ENCODE results near the gene TMEM63C.

TMEM63C gene

GRCh38 chr14:77214216-77214615 is 32.6 kb downstream of the TMEM63C start:
- no peak overlapping the region for H3K27ac ChIP-seq (ENCODE audit: low read length)
- H3K9ac ChIP-seq (ENCODE audit: low read length) = no peak overlapping the region
- no peaks in the 10 kb centered on the region for H3K27me3 ChIP-seq (ENCODE audit: control insufficient read depth, insufficient read depth, low read length)
- H3K36me3 ChIP-seq (ENCODE audit: control insufficient read depth, low read depth, low read length) = no peaks in the 10 kb centered on the region
- H3K9me3 ChIP-seq (ENCODE audit: control insufficient read depth, low read depth, low read length) = no peaks in the 10 kb centered on the region
- no peak overlapping the region for H3K4me3 ChIP-seq (ENCODE audit: low read length)
- no peaks in the 10 kb centered on the region for H3K4me1 ChIP-seq (ENCODE audit: control insufficient read depth, low read depth, low read length)

- no peak overlapping the region for H3K9ac ChIP-seq (ENCODE audit: low read length)
- no peaks in the 10 kb centered on the region for H3K36me3 ChIP-seq (ENCODE audit: control insufficient read depth, low read depth, low read length)
- no peaks in the 10 kb centered on the region for H3K27me3 ChIP-seq (ENCODE audit: control insufficient read depth, insufficient read depth, low read length)
- no peak overlapping the region for H3K4me3 ChIP-seq (ENCODE audit: low read length)
- H3K27ac ChIP-seq (ENCODE audit: low read length) = no peak overlapping the region
- peaks cover 9% of the 10 kb centered on the region for H3K4me1 ChIP-seq (ENCODE audit: control insufficient read depth, low read depth, low read length)
- H3K9me3 ChIP-seq (ENCODE audit: control insufficient read depth, low read depth, low read length) = no peaks in the 10 kb centered on the region
Measured at GRCh38 chr14:77217551-77217950, 36.0 kb downstream of the TMEM63C start.

- Histone ChIP-seq H3K36me3 (ENCODE audit: control insufficient read depth, low read depth, low read length) (no peaks in the 10 kb centered on the region), H3K9me3 (ENCODE audit: control insufficient read depth, low read depth, low read length) (no peaks in the 10 kb centered on the region), H3K27ac (ENCODE audit: low read length) (no peak overlapping the region), H3K9ac (ENCODE audit: low read length) (no peak overlapping the region), H3K27me3 (ENCODE audit: control insufficient read depth, insufficient read depth, low read length) (no peaks in the 10 kb centered on the region), H3K4me3 (ENCODE audit: low read length) (no peak overlapping the region), H3K4me1 (ENCODE audit: control insufficient read depth, low read depth, low read length) (peaks cover 24% of the 10 kb centered on the region)
Measured at GRCh38 chr14:77219591-77219990, 38.0 kb downstream of the TMEM63C start.

- Histone ChIP-seq H3K27ac (ENCODE audit: low read length) (no peak overlapping the region), H3K36me3 (ENCODE audit: control insufficient read depth, low read depth, low read length) (no peaks in the 10 kb centered on the region), H3K4me3 (ENCODE audit: low read length) (no peak overlapping the region), H3K27me3 (ENCODE audit: control insufficient read depth, insufficient read depth, low read length) (no peaks in the 10 kb centered on the region), H3K4me1 (ENCODE audit: control insufficient read depth, low read depth, low read length) (peaks cover 28% of the 10 kb centered on the region), H3K9ac (ENCODE audit: low read length) (no peak overlapping the region), H3K9me3 (ENCODE audit: control insufficient read depth, low read depth, low read length) (no peaks in the 10 kb centered on the region)
Measured at GRCh38 chr14:77220246-77221017, 38.8 kb downstream of the TMEM63C start.

GRCh38 chr14:77221241-77221871 is 39.8 kb downstream of the TMEM63C start:
- no peaks in the 10 kb centered on the region for H3K27me3 ChIP-seq (ENCODE audit: control insufficient read depth, insufficient read depth, low read length)
- H3K36me3 ChIP-seq (ENCODE audit: control insufficient read depth, low read depth, low read length) = no peaks in the 10 kb centered on the region
- H3K27ac ChIP-seq (ENCODE audit: low read length) = no peak overlapping the region
- no peak overlapping the region for H3K4me3 ChIP-seq (ENCODE audit: low read length)
- H3K4me1 ChIP-seq (ENCODE audit: control insufficient read depth, low read depth, low read length) = peaks cover 28% of the 10 kb centered on the region
- no peaks in the 10 kb centered on the region for H3K9me3 ChIP-seq (ENCODE audit: control insufficient read depth, low read depth, low read length)
- no peak overlapping the region for H3K9ac ChIP-seq (ENCODE audit: low read length)

GRCh38 chr14:77222546-77223225 is 41.1 kb downstream of the TMEM63C start:
- Histone ChIP-seq H3K4me3 (ENCODE audit: low read length) (peak overlapping the region; percentile 8), H3K4me1 (ENCODE audit: control insufficient read depth, low read depth, low read length) (peaks cover 28% of the 10 kb centered on the region), H3K27ac (ENCODE audit: low read length) (no peak overlapping the region), H3K9ac (ENCODE audit: low read length) (no peak overlapping the region), H3K9me3 (ENCODE audit: control insufficient read depth, low read depth, low read length) (no peaks in the 10 kb centered on the region), H3K36me3 (ENCODE audit: control insufficient read depth, low read depth, low read length) (no peaks in the 10 kb centered on the region), H3K27me3 (ENCODE audit: control insufficient read depth, insufficient read depth, low read length) (no peaks in the 10 kb centered on the region)

GRCh38 chr14:77224212-77224611 is 42.6 kb downstream of the TMEM63C start:
- Histone ChIP-seq H3K36me3 (ENCODE audit: control insufficient read depth, low read depth, low read length) (no peaks in the 10 kb centered on the region), H3K4me3 (ENCODE audit: low read length) (no peak overlapping the region), H3K4me1 (ENCODE audit: control insufficient read depth, low read depth, low read length) (peaks cover 28% of the 10 kb centered on the region), H3K9me3 (ENCODE audit: control insufficient read depth, low read depth, low read length) (no peaks in the 10 kb centered on the region), H3K27ac (ENCODE audit: low read length) (no peak overlapping the region), H3K27me3 (ENCODE audit: control insufficient read depth, insufficient read depth, low read length) (no peaks in the 10 kb centered on the region), H3K9ac (ENCODE audit: low read length) (no peak overlapping the region)

GRCh38 chr14:77225254-77225653 is 43.7 kb downstream of the TMEM63C start:
- Histone ChIP-seq H3K27ac (ENCODE audit: low read length) (no peak overlapping the region), H3K4me3 (ENCODE audit: low read length) (no peak overlapping the region), H3K4me1 (ENCODE audit: control insufficient read depth, low read depth, low read length) (peaks cover 28% of the 10 kb centered on the region), H3K27me3 (ENCODE audit: control insufficient read depth, insufficient read depth, low read length) (no peaks in the 10 kb centered on the region), H3K9me3 (ENCODE audit: control insufficient read depth, low read depth, low read length) (no peaks in the 10 kb centered on the region), H3K36me3 (ENCODE audit: control insufficient read depth, low read depth, low read length) (no peaks in the 10 kb centered on the region), H3K9ac (ENCODE audit: low read length) (no peak overlapping the region)

- Histone ChIP-seq H3K36me3 (ENCODE audit: control insufficient read depth, low read depth, low read length) (no peaks in the 10 kb centered on the region), H3K27me3 (ENCODE audit: control insufficient read depth, insufficient read depth, low read length) (no peaks in the 10 kb centered on the region), H3K27ac (ENCODE audit: low read length) (no peak overlapping the region)
Measured at GRCh38 chr14:77225892-77226557, 44.4 kb downstream of the TMEM63C start.

GRCh38 chr14:77228056-77228455 is 46.5 kb downstream of the TMEM63C start:
- no peak overlapping the region for H3K4me3 ChIP-seq (ENCODE audit: low read length)
- peaks cover 14% of the 10 kb centered on the region for H3K4me1 ChIP-seq (ENCODE audit: control insufficient read depth, low read depth, low read length)
- no peak overlapping the region for H3K9ac ChIP-seq (ENCODE audit: low read length)

More at GRCh38 chr14:77225892-77226557, 44.4 kb downstream of the TMEM63C start:
- H3K4me3 ChIP-seq (ENCODE audit: low read length) = no peak overlapping the region
- H3K9ac ChIP-seq (ENCODE audit: low read length) = no peak overlapping the region
- no peaks in the 10 kb centered on the region for H3K9me3 ChIP-seq (ENCODE audit: control insufficient read depth, low read depth, low read length)
- H3K4me1 ChIP-seq (ENCODE audit: control insufficient read depth, low read depth, low read length) = peaks cover 28% of the 10 kb centered on the region

GRCh38 chr14:77230914-77231313 is 49.3 kb downstream of the TMEM63C start:
- H3K27me3 ChIP-seq (ENCODE audit: control insufficient read depth, insufficient read depth, low read length) = no peaks in the 10 kb centered on the region
- no peaks in the 10 kb centered on the region for H3K4me1 ChIP-seq (ENCODE audit: control insufficient read depth, low read depth, low read length)
- no peak overlapping the region for H3K9ac ChIP-seq (ENCODE audit: low read length)
- H3K4me3 ChIP-seq (ENCODE audit: low read length) = no peak overlapping the region
- H3K27ac ChIP-seq (ENCODE audit: low read length) = no peak overlapping the region
- no peaks in the 10 kb centered on the region for H3K36me3 ChIP-seq (ENCODE audit: control insufficient read depth, low read depth, low read length)
- no peaks in the 10 kb centered on the region for H3K9me3 ChIP-seq (ENCODE audit: control insufficient read depth, low read depth, low read length)

More at GRCh38 chr14:77228056-77228455, 46.5 kb downstream of the TMEM63C start:
- no peak overlapping the region for H3K27ac ChIP-seq (ENCODE audit: low read length)
- no peaks in the 10 kb centered on the region for H3K36me3 ChIP-seq (ENCODE audit: control insufficient read depth, low read depth, low read length)
- H3K27me3 ChIP-seq (ENCODE audit: control insufficient read depth, insufficient read depth, low read length) = no peaks in the 10 kb centered on the region
- no peaks in the 10 kb centered on the region for H3K9me3 ChIP-seq (ENCODE audit: control insufficient read depth, low read depth, low read length)
